CD1c-positive myeloid dendritic cell (primary cell): ENCODE measurements around the gene ARHGEF11.
"Not testable (repeated sequence)": the region's sequence is repeated elsewhere in the genome, so short reads cannot be mapped to it uniquely, and the experiment has no call there.

Experiments
- DNase-seq: peaks from one replicate; pipeline ENCODE4 v3.0.0-alpha.2; 2016; ENCODE audit errors: extremely low spot score

ARHGEF11 gene

DNA sequence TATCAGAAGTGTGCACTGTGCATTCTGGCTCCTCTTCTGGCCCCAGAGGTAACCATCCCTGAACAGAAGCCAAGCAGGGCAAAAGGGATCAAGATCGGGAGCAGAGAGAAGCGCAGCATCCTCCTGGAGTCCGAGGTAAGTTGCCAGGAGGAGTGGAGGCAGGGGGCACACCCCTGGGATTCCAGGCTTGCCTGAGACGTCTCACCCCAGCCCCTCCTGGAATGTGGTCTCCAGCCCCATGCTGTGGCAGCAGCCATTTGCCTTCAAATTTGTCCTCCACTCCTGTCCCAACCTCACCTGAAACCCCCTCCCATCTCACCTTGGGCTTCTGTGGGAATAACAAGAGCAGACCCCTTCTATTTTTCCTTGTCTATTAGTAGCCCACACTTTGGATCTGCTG is 115.1 kb downstream of the ARHGEF11 start:
- no peak for DNase-seq

DNA sequence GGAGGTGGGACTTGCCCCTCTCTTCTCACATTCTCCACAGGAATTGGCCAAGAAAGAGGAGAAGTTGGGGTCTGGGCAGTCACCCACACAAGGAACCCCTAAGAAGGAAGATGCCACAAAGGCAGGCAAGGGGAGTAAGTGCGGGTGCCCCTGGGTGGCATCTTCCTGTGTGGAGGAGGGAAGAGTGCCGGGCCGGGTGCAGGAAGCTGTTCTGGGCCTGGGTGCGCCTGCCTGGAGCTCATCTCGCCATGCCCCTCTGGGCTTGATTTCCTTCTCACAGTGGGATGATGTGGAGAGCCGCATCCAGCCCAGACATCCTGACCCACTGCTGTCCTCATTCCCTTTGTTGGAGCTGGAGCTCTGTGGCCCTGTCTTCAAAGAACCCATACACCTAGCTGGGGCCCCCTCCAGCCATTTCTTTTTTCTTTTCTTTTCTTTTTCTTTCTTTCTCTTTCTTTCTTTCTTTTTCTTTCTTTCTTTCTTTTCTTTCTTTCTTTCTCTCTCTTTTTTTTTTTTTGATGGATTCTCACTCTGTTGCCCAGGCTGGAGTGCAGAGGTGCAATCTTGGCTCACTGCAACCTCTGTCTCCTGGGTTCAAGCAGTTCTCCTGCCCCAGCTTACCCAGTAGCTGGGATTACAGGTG is 115.8 kb downstream of the ARHGEF11 start:
- DNase-seq: no peak

DNA sequence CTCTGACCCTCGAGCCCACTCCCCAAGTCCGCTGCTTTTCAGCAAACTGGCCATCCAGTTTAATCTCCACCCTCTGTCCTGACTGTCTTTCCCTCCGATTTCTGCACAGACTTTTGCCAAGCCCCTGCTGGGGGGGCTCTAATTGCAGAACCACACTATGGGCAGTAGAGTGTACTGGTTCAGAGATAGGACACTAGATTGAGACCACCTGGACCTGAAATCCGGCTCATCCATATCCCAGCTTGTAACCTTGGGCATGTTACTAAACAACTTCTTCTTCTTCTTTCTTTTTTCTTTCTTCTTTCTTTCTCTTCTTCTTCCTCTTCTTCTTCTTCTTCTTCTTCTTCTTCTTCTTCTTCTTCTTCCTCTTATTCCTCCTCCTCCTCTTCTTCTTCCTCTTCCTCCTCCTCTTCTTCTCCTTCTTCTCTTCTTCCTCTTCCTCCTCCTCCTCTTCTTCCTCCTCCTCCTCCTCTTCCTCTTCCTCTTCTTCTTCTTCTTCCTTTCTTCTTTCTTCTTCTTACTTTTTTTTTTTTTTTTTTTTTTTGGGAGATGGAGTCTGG is 117.4 kb downstream of the ARHGEF11 start:
- DNase-seq: no peak

DNA sequence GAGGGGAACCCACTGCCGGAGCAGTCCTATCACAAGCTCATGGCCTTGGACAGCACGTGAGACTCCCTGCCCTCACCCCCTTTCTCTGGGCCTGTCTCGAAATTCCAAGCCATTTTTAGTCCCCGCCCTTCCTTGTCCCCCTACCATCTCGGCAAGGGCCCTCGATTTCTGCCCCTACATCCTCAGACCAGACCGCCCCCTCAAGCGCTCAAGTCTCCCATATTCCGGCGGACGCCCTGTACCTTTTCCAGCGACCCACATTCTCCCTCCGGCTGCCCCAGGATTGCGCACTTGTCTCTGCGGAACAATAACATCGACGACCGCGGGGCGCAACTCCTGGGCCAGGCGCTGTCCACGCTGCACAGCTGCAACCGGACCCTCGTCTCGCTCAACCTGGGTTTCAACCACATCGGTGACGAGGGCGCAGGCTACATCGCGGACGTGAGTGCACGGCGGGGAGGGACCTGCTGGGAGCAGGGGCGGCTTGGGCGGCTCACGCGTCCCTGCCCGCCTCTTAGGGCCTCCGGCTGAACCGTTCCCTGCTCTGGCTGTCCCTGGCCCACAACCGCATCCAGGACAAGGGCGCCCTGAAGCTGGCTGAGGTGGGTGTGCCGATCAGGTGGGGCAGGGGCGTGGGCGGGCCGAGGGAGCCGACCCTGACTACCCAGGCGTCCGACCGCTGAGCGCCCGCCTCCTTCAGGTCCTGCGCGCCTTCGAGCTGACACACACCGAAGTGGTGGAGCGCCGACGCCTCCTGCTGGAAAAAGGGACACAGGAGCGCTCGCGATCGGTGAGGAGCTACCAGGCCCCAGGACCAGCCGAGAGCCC is 118.1 kb downstream of the ARHGEF11 start:
- peak; percentile 73 for DNase-seq

DNA sequence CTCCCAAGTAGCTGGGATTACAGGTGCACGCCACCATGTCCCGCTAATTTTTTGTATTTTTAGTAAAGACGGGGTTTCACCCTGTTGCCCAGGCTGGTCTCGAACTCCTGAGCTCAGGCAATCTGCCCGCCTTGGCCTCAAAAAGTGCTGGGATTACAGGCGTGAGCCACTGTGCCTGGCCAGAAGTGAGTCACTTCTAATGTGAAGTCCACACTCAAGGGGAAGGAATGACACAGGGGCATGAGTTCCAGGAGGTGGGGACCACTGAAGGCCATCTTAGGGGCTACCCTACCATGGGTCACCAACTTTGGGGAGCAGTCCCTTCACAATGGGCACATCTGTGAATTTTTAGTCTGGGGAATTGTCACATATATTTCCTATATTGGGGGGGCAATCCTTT is 118.8 kb downstream of the ARHGEF11 start:
- DNase-seq: not testable (repeated sequence)

DNA sequence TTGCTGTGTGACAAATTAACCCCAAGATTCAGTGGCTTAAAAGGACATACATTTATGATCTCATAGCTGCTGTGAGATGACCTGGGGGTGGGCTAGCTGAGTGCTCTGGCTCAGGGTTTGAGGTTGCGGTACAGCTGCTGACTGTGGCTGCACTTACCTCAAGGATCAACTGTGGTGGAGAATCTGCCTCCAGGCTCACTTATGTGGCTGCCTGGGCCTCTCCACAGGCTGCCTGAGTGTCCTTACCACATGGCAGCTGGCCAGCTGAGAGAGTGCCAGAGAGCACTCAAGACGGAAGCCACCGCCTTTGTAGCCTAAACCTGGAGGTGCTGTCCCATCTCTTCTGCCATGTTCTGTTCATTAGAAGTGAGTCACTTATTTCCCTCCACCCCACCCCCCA is 119.4 kb downstream of the ARHGEF11 start:
- DNase-seq: peak; percentile 35

DNA sequence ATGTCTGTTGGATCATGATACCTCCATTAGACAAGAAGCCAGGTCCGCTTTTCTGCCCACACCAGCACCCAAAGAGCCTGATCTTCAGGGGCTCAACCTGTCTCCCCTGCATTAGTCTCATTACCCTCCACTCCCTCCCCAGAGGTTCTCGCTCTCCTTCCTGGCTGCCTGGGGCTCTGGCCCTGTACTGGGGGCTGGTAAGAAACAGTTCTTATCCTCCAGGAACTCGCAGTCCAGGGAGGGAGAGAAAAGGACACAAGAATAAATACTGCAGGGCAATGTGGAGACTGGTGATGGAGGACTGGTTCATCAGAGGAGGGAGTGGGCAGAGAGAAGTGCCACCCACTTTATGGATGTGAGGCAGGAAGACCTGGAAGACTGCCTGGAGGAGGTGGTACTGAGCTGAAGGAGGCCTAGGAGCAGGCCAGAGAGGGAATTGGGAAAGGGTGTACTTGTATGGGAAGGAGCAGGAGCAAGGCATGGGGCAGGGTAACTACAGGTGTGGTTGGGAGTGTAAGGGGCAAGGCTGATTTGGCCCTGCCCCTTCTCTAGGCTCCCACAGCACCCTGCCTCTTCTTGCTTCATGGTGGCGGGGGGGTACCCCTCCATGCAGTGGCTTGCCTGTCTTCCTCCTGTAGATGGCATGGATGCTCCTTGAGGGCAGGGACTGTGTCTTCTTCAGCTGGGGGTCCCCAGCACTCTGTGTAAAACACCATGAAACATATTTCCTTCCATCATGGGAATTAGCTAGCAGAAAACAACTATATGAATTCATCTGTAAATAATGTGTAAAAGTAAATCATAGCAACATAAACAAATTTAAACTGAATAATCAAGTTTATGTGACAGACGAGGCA is 120.2 kb downstream of the ARHGEF11 start:
- no peak for DNase-seq

DNA sequence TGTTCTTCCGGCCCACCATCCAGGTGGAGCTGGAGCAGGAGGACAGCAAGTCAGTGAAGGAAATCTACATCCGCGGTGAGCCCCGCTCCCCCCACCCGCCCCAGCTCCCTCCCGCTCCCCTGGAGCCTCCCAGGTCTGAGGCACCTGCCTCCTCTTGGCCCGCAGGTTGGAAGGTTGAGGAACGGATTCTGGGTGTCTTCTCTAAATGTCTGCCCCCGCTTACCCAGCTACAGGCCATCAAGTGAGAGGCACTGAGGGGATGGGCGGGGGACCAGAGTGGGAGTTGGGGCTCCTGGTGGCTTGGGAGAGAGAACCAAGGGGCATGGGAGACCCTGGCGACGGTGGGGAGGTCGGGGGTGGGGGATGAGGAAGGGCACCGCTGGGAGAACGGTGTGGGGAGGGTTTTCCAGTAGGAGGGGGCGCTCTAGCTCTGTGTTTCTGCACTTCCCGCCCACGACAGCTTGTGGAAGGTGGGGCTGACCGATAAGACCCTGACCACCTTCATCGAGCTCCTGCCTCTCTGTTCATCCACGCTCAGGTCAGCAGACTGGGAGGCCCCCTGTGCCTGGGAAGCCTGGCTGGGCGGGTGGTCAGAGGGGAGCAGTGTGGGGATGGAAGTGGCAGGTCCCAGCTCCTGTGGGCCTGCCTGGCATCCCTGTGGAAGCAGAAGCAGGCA is 120.9 kb downstream of the ARHGEF11 start:
- no peak for DNase-seq

DNA sequence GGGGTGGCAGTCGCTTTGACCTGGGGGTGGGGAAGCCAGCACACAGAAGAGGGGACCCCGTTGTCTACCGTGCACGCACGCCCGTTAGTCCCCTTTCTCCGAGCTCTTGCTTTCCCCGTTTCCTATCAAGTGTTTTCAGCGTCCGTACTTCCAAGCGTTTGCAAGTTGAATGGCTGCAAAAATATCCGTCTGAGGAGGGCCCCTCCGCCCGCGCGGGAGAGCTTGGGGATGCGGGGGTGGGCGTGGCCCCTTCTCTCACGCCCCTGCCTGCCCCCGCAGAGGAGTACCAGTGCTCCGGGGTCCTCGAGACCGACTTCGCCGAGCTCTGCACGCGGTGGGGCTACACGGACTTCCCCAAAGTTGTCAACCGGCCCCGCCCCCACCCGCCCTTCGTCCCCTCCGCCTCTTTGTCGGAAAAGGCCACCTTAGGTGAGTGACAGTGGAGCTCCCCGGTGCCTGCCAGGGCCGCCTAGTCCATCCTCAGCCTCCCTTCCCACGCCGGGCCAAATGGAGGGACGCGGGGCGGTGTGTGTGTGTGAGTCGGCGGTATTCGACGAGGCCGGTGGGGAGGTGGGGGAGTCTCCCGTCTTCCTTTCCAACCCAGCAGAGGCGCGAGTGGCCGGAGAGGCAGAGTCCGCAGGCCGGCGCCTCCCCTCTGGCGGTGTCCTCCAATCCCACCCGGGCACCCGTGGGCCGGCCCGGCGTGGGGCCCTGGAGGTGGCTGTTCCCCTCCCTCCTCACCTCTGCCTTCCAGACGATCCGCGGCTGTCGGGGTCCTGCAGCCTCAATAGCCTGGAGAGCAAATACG is 121.7 kb downstream of the ARHGEF11 start:
- peak; percentile 2 for DNase-seq

DNA sequence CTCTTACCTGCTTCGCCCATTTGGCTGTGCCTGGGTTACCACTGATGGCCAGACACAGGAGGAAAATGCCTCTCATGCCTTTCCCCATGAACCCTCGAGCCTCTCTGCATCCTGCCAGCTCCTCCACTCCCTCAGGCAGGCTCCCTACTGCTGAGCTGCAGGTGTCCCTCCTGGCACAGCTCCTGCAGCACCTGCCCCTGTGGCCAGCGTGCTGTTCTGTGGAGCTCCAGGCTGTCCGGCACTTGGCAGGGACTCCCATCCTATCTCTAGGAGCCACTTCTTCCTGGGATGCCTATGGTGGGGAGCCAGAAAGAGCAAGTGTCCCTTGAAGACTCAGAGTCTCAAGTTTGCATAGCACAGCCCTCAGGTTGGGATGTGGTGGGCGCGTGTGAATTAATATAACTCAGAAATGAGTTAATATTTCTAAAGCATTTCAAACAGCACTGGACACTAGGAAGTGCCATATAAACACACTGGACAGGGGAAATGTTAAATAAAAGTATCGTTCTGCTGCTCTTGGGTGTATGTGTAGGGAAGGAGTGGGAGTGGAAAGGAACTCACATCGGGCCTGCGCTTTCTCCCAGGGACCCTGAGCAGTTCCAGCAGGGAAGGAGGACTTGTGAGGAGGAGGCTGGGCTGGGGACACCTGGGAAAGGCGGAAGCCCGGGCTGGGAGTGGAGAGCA is 122.4 kb downstream of the ARHGEF11 start:
- DNase-seq: no peak

DNA sequence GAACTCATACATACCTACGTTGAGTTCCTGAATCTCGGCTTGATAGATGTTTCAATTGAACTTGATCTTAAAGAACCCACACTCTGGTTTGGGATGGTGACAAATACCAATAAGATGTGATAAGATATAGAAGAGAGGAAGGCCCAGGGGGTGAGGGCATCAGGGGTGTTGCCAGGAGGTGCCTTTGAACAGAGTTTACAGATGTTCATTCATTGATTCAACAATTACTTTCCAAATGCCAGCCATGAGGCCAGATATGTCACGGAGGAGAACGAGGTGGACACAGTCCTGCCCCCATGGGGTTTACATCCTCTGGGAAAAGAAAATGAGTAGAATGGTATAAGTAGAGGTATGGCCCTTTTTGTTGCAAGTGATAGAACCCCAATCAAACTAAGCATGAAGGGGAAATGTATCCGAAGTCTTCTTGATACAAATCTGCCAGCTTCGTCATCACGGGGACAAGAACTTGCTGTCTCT is 124.5 kb downstream of the ARHGEF11 start:
- no peak for DNase-seq

DNA sequence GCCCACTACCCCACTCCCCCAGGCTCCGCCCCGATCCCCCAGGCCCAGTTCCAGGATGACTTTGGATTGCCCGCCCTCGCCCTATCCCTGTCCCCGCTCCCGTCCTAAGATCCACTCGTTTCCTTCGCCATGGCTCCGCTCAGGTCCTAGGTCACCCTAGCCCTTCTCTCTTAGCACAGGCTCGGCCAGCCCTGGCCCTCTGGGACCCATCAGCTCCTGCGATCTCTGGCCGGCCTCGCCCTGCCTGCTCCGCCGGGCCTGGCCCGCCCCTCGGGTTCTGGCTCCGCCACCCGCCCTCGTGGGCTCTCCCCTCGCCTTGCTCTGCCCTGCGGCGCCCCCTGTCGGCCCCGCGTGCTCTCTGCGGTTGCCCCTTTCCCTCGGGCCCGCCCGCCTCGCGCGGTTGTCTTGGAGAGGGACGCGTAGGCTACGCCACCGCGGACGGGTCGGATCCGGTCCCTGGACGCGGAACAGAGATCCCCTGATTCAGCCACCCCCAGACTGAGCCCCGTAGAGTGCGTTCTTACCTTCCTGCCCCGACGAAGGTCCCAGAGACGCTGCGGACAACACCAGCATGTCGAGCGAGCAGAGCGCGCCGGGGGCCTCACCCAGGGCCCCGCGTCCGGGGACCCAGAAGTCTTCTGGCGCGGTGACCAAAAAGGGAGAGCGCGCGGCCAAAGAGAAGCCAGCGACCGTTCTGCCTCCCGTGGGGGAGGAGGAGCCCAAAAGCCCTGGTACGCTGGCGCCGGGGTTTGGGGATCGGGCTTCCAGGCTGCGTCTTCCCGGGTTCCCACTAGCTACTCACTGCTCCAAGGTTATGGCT is 125.1 kb downstream of the ARHGEF11 start, which contains the start of gene LRRC71:
Gene LRRC71, plus strand, starts transcription at position 400 of the 820 bp plus-strand sequence. Its CDS starts 172 bp downstream, at position 572.
- peak; percentile 90 for DNase-seq

DNA sequence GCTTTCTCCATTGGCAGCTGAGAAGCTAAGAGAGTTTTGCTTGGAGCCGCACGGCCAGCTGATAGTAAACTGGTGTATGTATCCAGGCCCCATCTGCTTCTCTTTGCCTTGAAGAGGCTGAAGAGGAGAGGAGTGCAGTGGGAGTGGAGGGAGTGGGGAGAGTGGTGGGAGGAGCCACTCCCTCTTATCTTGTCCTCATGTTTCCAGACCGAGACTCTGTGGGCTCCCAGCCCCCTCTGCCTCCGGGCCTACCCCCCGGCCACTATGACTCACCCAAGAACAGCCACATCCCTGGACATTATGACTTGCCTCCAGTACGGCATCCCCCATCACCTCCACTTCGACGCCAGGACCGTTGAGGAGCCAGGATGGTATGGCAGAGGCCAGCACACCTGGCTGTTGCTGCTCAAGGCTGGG is 131.1 kb downstream of the ARHGEF11 start:
- no peak for DNase-seq

DNA sequence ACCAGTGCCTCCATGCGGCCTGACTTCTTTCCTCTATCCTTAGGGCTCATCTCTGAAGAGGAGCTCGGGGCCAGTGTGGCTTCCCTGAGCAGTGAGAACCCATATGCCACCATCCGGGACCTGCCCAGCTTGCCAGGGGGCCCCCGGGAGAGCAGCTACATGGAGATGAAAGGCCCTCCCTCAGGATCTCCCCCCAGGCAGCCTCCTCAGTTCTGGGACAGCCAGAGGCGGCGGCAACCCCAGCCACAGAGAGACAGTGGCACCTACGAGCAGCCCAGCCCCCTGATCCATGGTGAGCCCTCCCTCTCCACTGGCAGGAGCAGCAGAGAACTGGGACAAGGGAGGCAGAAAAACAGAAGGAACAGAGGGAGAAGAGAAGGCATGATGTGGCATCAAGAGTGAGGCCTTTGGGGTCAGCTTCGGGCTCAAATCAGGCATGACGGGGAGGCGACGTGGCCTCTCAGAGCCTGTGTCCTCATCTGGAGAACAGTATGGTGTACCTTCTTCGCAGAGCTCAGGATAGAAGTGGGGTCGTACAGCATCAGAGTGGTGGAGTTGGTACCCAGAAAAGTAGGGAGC is 131.6 kb downstream of the ARHGEF11 start:
- no peak for DNase-seq

DNA sequence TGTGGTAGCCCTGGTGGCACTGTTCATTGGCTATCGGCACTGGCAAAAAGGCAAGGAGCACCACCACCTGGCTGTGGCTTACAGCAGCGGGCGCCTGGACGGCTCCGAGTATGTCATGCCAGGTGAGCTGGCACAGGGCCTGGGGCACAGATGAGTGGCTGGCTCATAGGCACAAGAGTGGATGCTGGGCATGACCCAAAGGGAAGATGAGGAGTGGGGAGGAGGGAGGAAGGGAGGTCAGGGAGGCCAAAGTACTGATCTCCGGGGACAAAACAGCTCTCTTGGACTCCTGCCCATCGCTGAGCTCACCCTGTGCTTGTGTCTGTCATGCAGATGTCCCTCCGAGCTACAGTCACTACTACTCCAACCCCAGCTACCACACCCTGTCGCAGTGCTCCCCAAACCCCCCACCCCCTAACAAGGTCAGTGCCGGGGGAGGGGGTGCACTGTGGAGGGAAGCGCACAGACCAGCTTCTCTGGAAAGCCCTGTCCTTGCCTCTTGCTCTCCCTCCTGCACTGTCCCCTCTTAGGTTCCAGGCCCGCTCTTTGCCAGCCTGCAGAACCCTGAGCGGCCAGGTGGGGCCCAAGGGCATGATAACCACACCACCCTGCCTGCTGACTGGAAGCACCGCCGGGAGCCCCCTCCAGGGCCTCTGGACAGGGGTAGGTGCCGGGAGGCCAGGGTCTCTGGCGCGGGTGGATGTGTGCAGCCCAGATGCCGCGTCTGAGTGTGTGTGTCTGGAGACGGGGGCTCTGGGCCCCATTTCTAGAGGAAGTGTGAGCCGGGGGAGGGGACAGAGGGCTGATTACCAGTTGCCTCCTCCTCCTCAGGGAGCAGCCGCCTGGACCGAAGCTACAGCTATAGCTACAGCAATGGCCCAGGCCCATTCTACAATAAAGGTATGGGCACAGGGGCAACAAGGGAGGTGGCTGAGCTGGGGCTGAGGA is 132.4 kb downstream of the ARHGEF11 start:
- DNase-seq: no peak

DNA sequence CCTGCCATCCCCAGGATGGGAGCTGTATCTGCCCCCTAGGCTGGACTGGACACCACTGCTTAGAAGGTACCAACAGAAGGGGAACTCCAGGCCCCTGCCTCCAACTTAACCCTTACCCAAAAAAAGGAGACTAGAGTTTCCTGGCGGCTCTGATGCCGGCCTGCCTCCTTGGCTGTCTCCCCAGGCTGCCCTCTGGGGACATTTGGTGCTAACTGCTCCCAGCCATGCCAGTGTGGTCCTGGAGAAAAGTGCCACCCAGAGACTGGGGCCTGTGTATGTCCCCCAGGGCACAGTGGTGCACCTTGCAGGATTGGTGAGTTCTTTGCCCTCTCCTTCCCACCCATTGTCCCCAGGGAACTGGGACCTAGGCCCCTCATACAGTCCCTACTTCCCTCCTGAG is 133.2 kb downstream of the ARHGEF11 start:
- DNase-seq: no peak

DNA sequence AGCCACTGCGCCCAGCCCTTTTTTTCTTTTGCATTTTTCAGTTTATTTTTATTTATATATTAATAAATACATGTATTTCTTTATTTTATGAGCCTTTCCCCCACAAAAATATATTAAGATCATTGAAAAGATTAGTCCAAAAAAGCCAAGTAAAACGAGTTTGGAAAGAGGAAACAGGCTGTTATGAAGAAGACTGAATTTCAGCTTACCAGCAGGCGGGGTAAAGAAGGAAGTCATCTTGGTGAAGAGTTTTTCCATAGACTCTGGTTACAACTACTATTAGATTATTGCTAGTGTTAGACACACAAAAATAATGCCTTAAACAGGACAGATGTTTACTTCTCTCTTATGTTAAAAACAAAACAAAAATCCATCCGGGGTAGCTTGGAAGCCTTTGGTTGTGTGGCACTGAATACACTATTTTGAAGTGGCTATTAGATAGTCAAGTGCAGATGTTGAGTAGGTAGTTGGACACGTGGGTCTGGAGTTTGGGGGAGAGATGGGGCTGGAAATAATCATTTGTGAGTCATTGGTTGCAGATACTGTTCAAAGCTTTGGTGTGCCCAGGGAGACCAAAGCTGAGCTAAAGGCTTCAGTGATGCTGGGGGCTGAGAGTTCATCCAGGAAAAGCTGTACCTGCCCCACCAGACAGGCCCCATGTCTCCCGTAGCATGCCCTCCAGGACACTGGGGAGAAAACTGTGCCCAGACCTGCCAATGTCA is 133.8 kb downstream of the ARHGEF11 start:
- DNase-seq: peak; percentile 51
